WTC11 (cell line): ENCODE results near the gene SMYD1. TPM values are rescaled to one million over a fixed set of nuclear protein-coding genes. Genes with fewer than 3 reads are reported as not detected.

Experiments used
- ATAC-seq: fragments of 200-7000 bp; cut with Tn5 transposase; 2 replicates; pipeline ENCODE4 v1.10.0; 2021; ENCODE audit warnings: mild to moderate bottlenecking, moderate library complexity
- CTCF ChIA-PET: fragments of 300-600 bp; sonication (Branson Sonifier 250); formaldehyde crosslinking; loops from one replicate; lab custom pipeline; 2021; ENCODE audit warnings: antibody characterized with exemption; lab: Charles Lee
- POLR2A ChIA-PET: fragments of 350-600 bp; sonication (Branson Sonifier 250); formaldehyde crosslinking; loops from one replicate; lab custom pipeline; 2021; ENCODE audit warnings: antibody characterized with exemption; lab: Charles Lee
- DNase-seq: peaks from one replicate; pipeline ENCODE4 v3.0.0; 2021; ENCODE audit warnings: low spot score
- H3K27ac Mint-ChIP-seq: 2 replicates; pipeline ENCODE4 v1.8.0; 2021; ENCODE audit warnings: mixed read lengths
- H3K27me3 Mint-ChIP-seq: 2 replicates; pipeline ENCODE4 v1.8.0; 2021; ENCODE audit warnings: low read depth, mild to moderate bottlenecking, moderate library complexity, mixed read lengths
- H3K36me3 Mint-ChIP-seq: 2 replicates; pipeline ENCODE4 v1.8.0; 2021; ENCODE audit warnings: mixed read lengths
- H3K4me1 Mint-ChIP-seq: 2 replicates; pipeline ENCODE4 v1.8.0; 2022; ENCODE audit warnings: mixed read lengths
- H3K4me3 Mint-ChIP-seq: 2 replicates; pipeline ENCODE4 v1.8.0; 2021; ENCODE audit warnings: mild to moderate bottlenecking, moderate library complexity, mixed read lengths
- H3K9me3 Mint-ChIP-seq: 2 replicates; pipeline ENCODE4 v1.8.0; 2021; ENCODE audit warnings: mixed read lengths
- ATF1 ChIP-seq: sonication (generic); formaldehyde crosslinking; IDR thresholded peaks from 2 replicates; pipeline ENCODE4 v1.8.1; 2023; ENCODE audit warnings: mild to moderate bottlenecking, moderate library complexity, missing genetic modification reagents
- CBFB ChIP-seq: sonication (generic); formaldehyde crosslinking; IDR thresholded peaks from 2 replicates; pipeline ENCODE4 v1.8.1; 2022; ENCODE audit warnings: mild to moderate bottlenecking, low read depth, missing genetic modification reagents
- CREB1 ChIP-seq: sonication (generic); formaldehyde crosslinking; IDR thresholded peaks from 2 replicates; pipeline ENCODE4 v1.8.0; 2023; ENCODE audit warnings: mild to moderate bottlenecking, missing genetic modification reagents
- E2F5 ChIP-seq: sonication (generic); formaldehyde crosslinking; IDR thresholded peaks from 2 replicates; pipeline ENCODE4 v1.8.1; 2022; ENCODE audit warnings: mild to moderate bottlenecking, moderate library complexity, missing genetic modification reagents
- ELF4 ChIP-seq: sonication (generic); formaldehyde crosslinking; IDR thresholded peaks from 2 replicates; pipeline ENCODE4 v1.8.1; 2022; ENCODE audit warnings: low read depth, mild to moderate bottlenecking, moderate library complexity, missing genetic modification reagents
- FOXJ3 ChIP-seq: sonication (generic); formaldehyde crosslinking; IDR thresholded peaks from 2 replicates; pipeline ENCODE4 v1.9.0; 2021; ENCODE audit warnings: missing genetic modification reagents, mild to moderate bottlenecking, borderline replicate concordance
- FOXP4 ChIP-seq: sonication (generic); formaldehyde crosslinking; IDR thresholded peaks from 2 replicates; pipeline ENCODE4 v1.8.0; 2022; ENCODE audit warnings: mild to moderate bottlenecking, missing genetic modification reagents
- HMGA2 ChIP-seq: fragments of 250-450 bp; sonication (Bioruptor Pico); IDR thresholded peaks from 2 replicates; pipeline ENCODE4 v1.4.0; 2021; ENCODE audit warnings: mild to moderate bottlenecking, moderate library complexity
- JAZF1 ChIP-seq: fragments of 250-450 bp; sonication (Bioruptor Pico); IDR thresholded peaks from 2 replicates; pipeline ENCODE4 v1.9.0; 2021; ENCODE audit warnings: moderate library complexity, mild to moderate bottlenecking, inconsistent platforms
- MLX ChIP-seq: sonication (generic); formaldehyde crosslinking; IDR thresholded peaks from 2 replicates; pipeline ENCODE4 v1.8.1; 2023; ENCODE audit warnings: mild to moderate bottlenecking, missing genetic modification reagents, moderate library complexity
- NFE2L1 ChIP-seq: sonication (generic); formaldehyde crosslinking; IDR thresholded peaks from 2 replicates; pipeline ENCODE4 v1.8.1; 2023; ENCODE audit warnings: missing genetic modification reagents
- NR1H2 ChIP-seq: sonication (generic); formaldehyde crosslinking; IDR thresholded peaks from 2 replicates; pipeline ENCODE4 v1.9.0; 2021; ENCODE audit warnings: mild to moderate bottlenecking, moderate library complexity, missing genetic modification reagents
- PREB ChIP-seq: sonication (generic); formaldehyde crosslinking; IDR thresholded peaks from 2 replicates; pipeline ENCODE4 v1.8.1; 2022; ENCODE audit warnings: mild to moderate bottlenecking, missing genetic modification reagents, moderate library complexity, borderline replicate concordance
- RORB ChIP-seq: fragments of 250-450 bp; sonication (Bioruptor Pico); IDR thresholded peaks from 2 replicates; pipeline ENCODE4 v1.9.0; 2021; ENCODE audit warnings: mild to moderate bottlenecking
- SOX15 ChIP-seq: fragments of 250-450 bp; sonication (Bioruptor Pico); IDR thresholded peaks from 2 replicates; pipeline ENCODE4 v1.9.0; 2021; ENCODE audit warnings: mild to moderate bottlenecking
- TEAD4 ChIP-seq: sonication (generic); formaldehyde crosslinking; IDR thresholded peaks from 2 replicates; pipeline ENCODE4 v1.8.0; 2022; ENCODE audit warnings: mild to moderate bottlenecking, missing genetic modification reagents
- USF1 ChIP-seq: sonication (generic); formaldehyde crosslinking; IDR thresholded peaks from 2 replicates; pipeline ENCODE4 v1.8.0; 2022; ENCODE audit warnings: mild to moderate bottlenecking, missing genetic modification reagents
- ZNF138 ChIP-seq: sonication (generic); formaldehyde crosslinking; conservative IDR thresholded peaks from 2 replicates; pipeline ENCODE4 v1.8.1; 2022; ENCODE audit warnings: mild to moderate bottlenecking, moderate library complexity, missing genetic modification reagents
- ZNF396 ChIP-seq: fragments of 250-450 bp; sonication (Bioruptor Pico); IDR thresholded peaks from 2 replicates; pipeline ENCODE4 v1.8.0; 2021; ENCODE audit warnings: mild to moderate bottlenecking, moderate library complexity, borderline replicate concordance
- ZNF416 ChIP-seq: fragments of 250-450 bp; sonication (Bioruptor Pico); IDR thresholded peaks from 2 replicates; pipeline ENCODE4 v1.9.0; 2021; ENCODE audit warnings: mild to moderate bottlenecking, inconsistent platforms
- total RNA-seq: library from RNA; stranded (reverse); gene quantifications from 3 replicates; pipeline ENCODE4 v1.2.3, GENCODE V29; 2021
- TF ChIP-seq, protein P1 (sequence below): fragments of 250-450 bp; sonication (Bioruptor Pico); IDR thresholded peaks from 2 replicates; pipeline ENCODE4 v1.8.0; 2021; ENCODE audit warnings: mild to moderate bottlenecking
- TF ChIP-seq, protein P2 (sequence below): sonication (generic); formaldehyde crosslinking; IDR thresholded peaks from 2 replicates; pipeline ENCODE4 v1.8.0; 2023; ENCODE audit warnings: missing genetic modification reagents
- TF ChIP-seq, protein P3 (sequence below): sonication (generic); formaldehyde crosslinking; IDR thresholded peaks from 2 replicates; pipeline ENCODE4 v1.8.1; 2023; ENCODE audit warnings: mild to moderate bottlenecking, missing genetic modification reagents

The SMYD1 gene
- total RNA-seq, 1 experiment from 2014 or later: not detected

- Mint-ChIP-seq H3K9me3 (peaks cover 12% of the 10 kb centered on the region), H3K27ac (no peak overlapping the region), H3K36me3 (no peaks in the 10 kb centered on the region), H3K27me3 (peaks cover 6% of the 10 kb centered on the region; the same call in 1 of the 2 replicates), H3K4me3 (no peak overlapping the region), H3K4me1 (no peaks in the 10 kb centered on the region)
- no peak for TF ChIP-seq FOXJ3 (CRISPR knock-in tag)
- no peak for TF ChIP-seq CREB1 (CRISPR knock-in tag)
- TF ChIP-seq, protein P1, sequence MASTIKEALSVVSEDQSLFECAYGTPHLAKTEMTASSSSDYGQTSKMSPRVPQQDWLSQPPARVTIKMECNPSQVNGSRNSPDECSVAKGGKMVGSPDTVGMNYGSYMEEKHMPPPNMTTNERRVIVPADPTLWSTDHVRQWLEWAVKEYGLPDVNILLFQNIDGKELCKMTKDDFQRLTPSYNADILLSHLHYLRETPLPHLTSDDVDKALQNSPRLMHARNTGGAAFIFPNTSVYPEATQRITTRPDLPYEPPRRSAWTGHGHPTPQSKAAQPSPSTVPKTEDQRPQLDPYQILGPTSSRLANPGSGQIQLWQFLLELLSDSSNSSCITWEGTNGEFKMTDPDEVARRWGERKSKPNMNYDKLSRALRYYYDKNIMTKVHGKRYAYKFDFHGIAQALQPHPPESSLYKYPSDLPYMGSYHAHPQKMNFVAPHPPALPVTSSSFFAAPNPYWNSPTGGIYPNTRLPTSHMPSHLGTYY (CRISPR knock-in tag): no peak
- TF ChIP-seq, protein P2, sequence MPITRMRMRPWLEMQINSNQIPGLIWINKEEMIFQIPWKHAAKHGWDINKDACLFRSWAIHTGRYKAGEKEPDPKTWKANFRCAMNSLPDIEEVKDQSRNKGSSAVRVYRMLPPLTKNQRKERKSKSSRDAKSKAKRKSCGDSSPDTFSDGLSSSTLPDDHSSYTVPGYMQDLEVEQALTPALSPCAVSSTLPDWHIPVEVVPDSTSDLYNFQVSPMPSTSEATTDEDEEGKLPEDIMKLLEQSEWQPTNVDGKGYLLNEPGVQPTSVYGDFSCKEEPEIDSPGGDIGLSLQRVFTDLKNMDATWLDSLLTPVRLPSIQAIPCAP (CRISPR knock-in tag): no peak
- TF ChIP-seq FOXP4 (CRISPR knock-in tag): no peak
- no peak for TF ChIP-seq HMGA2 (CRISPR knock-in tag)
- TF ChIP-seq SOX15 (CRISPR knock-in tag): no peak
- no peak for TF ChIP-seq ZNF138 (CRISPR knock-in tag)
- TF ChIP-seq E2F5 (CRISPR knock-in tag): no peak
- TF ChIP-seq ATF1 (CRISPR knock-in tag): no peak
- no peak for TF ChIP-seq USF1 (CRISPR knock-in tag)
- no peak for TF ChIP-seq CBFB
- no peak for TF ChIP-seq NFE2L1
- TF ChIP-seq ZNF396 (CRISPR knock-in tag): no peak
- no peak for TF ChIP-seq RORB
- no peak for TF ChIP-seq NR1H2
- no peak for TF ChIP-seq JAZF1 (CRISPR knock-in tag)
- CTCF ChIA-PET: interaction anchor here (1.0 kb wide), 1 partner anchor 82 kb away, joined by 5 read pairs; no protein-coding TSS in a partner anchor
- no peak for ATAC-seq
- POLR2A ChIA-PET: no interaction called here
- no peak for DNase-seq
Measured at GRCh38 chr2:88141952-88142351, 74.3 kb downstream of the SMYD1 start.

- ATAC-seq: no peak
- H3K36me3 Mint-ChIP-seq: peaks cover 9% of the 10 kb centered on the region
- H3K4me3 Mint-ChIP-seq: no peak overlapping the region
- no peaks in the 10 kb centered on the region for H3K4me1 Mint-ChIP-seq
- peaks cover 29% of the 10 kb centered on the region for H3K9me3 Mint-ChIP-seq
- H3K27me3 Mint-ChIP-seq: peaks cover 12% of the 10 kb centered on the region; the same call in 1 of the 2 replicates
- CTCF ChIA-PET: interaction anchor here (1.3 kb wide), 1 partner anchor 84 kb away, joined by 3 read pairs; no protein-coding TSS in a partner anchor
- no peak overlapping the region for H3K27ac Mint-ChIP-seq
- POLR2A ChIA-PET: no interaction called here
- no peak for DNase-seq
- TF ChIP-seq SOX15 (CRISPR knock-in tag) (no peak), ELF4 (no peak), TEAD4 (no peak), NR1H2 (no peak), MLX (CRISPR knock-in tag) (no peak), ZNF416 (CRISPR knock-in tag) (no peak), PREB (CRISPR knock-in tag) (no peak), USF1 (CRISPR knock-in tag) (no peak)
- TF ChIP-seq, protein P1 (CRISPR knock-in tag): no peak
- TF ChIP-seq, protein P3, sequence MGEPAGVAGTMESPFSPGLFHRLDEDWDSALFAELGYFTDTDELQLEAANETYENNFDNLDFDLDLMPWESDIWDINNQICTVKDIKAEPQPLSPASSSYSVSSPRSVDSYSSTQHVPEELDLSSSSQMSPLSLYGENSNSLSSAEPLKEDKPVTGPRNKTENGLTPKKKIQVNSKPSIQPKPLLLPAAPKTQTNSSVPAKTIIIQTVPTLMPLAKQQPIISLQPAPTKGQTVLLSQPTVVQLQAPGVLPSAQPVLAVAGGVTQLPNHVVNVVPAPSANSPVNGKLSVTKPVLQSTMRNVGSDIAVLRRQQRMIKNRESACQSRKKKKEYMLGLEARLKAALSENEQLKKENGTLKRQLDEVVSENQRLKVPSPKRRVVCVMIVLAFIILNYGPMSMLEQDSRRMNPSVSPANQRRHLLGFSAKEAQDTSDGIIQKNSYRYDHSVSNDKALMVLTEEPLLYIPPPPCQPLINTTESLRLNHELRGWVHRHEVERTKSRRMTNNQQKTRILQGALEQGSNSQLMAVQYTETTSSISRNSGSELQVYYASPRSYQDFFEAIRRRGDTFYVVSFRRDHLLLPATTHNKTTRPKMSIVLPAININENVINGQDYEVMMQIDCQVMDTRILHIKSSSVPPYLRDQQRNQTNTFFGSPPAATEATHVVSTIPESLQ (CRISPR knock-in tag): no peak
Measured at GRCh38 chr2:88144271-88144670, 76.6 kb downstream of the SMYD1 start.
